Stomach smooth muscle (tissue), 2 donors: ENCODE results near the gene ABL1.

Source experiments
- H3K27ac ChIP-seq: one replicate; pipeline ENCODE4 v1.7.0; 2013; ENCODE audit warnings: mild to moderate bottlenecking, low read length, inconsistent platforms
- H3K27me3 ChIP-seq, 2 donors: one replicate each; pipeline ENCODE4 v1.7.0; 2013; ENCODE audit warnings: low read length in 2 of 2; ENCODE audit not compliant: insufficient read depth in 2 of 2, control insufficient read depth in 1 of 2
- H3K36me3 ChIP-seq, 2 donors: one replicate each; pipeline ENCODE4 v1.7.0; 2013; ENCODE audit warnings: low read length in 2 of 2; ENCODE audit not compliant: control insufficient read depth in 2 of 2, insufficient read depth in 2 of 2
- H3K4me1 ChIP-seq: one replicate; pipeline ENCODE4 v1.7.0; 2013; ENCODE audit warnings: low read length; ENCODE audit not compliant: control insufficient read depth, insufficient read depth
- H3K4me3 ChIP-seq, 2 donors: one replicate each; pipeline ENCODE4 v1.7.0; 2013; ENCODE audit warnings: low read length in 2 of 2
- H3K9ac ChIP-seq, 2 donors: one replicate each; pipeline ENCODE4 v1.7.0; 2013; ENCODE audit warnings: low read length in 2 of 2, mild to moderate bottlenecking in 1 of 2
- H3K9me3 ChIP-seq, 2 donors: one replicate each; pipeline ENCODE4 v1.7.0; 2013; ENCODE audit warnings: low read length in 2 of 2; ENCODE audit not compliant: control insufficient read depth in 2 of 2
- donor health status: healthy.
- donor health status: Pancreatic carcinoma.

Gene ABL1

DNA sequence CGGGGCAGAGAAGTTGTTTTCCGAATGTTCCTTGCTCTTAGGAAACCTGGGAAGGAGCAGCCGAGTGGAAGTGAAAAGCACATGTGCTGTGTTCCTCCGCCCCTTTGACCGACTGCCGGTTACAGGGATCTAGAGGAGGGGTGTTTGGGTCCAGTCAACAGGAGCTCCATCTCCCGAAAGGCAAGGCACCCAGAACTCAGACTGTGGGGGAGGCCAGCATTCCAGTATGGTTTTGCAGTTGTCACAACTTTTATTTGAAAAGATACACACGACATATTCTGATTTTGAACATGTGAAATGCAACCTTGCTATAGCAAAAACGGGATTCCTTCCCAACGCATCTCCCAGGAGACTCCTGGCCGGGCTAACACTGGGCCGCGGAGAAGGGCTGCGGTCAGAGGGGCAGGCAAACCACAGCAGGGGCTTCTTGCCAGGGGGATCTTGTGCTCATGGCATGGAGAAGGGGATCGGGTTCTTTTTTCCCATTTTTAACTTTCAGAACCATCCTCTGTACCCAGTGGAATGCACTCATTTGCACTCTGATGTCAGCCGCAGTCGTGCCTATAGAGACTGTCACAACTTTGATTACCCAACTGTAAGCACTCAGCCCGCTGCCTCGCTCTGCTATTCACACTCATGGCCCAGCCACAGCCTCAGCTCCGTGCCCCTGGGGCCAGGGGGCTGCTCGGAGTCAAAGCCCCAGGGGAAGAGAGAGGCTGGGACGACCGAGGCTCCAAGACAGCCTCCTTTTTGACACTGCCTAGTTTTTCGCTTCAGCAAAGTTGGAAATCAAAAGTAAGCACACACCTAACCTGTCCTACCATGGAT, 57.6 kb downstream of the ABL1 start:
- Histone ChIP-seq H3K4me1 (peaks cover 25% of the 10 kb centered on the region), H3K27me3 (peaks cover 0 to 2% of the 10 kb centered on the region in 2 donors), H3K36me3 (peaks cover 45 to 46% of the 10 kb centered on the region in 2 donors), H3K27ac (no peak overlapping the region), H3K9ac (no peak overlapping the region), H3K4me3 (no peak overlapping the region), H3K9me3 (no peaks in the 10 kb centered on the region)

GRCh38 chr9:130893341-130894101, 58.5 kb downstream of the ABL1 start:
- peaks cover 20% of the 10 kb centered on the region for H3K4me1 ChIP-seq
- no peak overlapping the region for H3K27ac ChIP-seq
- peaks cover 0 to 4% of the 10 kb centered on the region in 2 donors for H3K27me3 ChIP-seq
- no peaks in the 10 kb centered on the region for H3K9me3 ChIP-seq
- no peak overlapping the region for H3K9ac ChIP-seq
- peaks cover 37 to 38% of the 10 kb centered on the region in 2 donors for H3K36me3 ChIP-seq
- H3K4me3 ChIP-seq, result no peak overlapping the region

DNA sequence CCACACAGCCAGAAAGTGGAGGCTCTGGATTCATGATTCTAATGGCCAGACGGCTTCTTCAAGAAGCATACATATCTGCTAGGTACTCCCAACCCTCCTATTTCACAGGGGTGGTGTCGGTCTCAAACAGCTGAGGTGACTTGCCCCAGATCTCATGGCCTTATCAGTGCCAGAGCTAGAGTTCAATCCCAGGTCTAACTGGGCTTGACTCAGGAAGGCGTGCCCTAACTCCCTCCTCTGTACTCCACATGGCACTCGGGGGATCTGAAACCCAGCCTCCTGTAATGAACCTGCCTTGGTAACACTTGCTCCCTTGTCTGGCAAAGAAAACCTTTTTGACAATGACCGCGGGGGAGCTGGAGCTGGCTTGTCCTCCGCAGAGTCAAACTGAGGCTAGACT, 59.5 kb downstream of the ABL1 start:
- Histone ChIP-seq H3K4me3 (no peak overlapping the region), H3K27me3 (peaks cover 0 to 6% of the 10 kb centered on the region in 2 donors), H3K4me1 (peaks cover 20% of the 10 kb centered on the region), H3K27ac (no peak overlapping the region), H3K9me3 (no peaks in the 10 kb centered on the region), H3K36me3 (peaks cover 35 to 37% of the 10 kb centered on the region in 2 donors), H3K9ac (no peak overlapping the region)

DNA sequence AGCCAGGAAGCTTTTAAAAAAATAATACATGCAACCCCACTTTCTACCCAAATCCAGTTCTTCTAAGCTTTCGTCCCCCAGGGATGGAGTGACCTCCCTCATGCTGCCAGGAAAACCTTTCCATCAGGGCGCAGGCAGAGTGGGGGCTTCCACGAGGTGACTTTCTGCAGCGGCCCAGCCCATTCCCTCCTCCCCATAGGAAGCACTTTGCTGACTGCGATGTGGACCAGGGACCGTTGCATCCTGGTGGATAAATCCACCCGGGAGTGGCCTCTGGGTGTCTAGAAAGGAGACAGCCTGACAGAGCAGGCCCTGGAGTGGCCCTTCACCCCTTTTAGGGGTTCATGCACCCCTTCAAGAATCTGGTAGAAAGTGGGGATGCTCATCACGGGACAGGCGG, 60.0 kb downstream of the ABL1 start:
- H3K9ac ChIP-seq, result no peak overlapping the region
- H3K36me3 ChIP-seq, result peaks cover 32 to 33% of the 10 kb centered on the region in 2 donors
- peaks cover 20% of the 10 kb centered on the region for H3K4me1 ChIP-seq
- H3K4me3 ChIP-seq, result no peak overlapping the region
- no peak overlapping the region for H3K27ac ChIP-seq
- peaks cover 2 to 10% of the 10 kb centered on the region in 2 donors for H3K27me3 ChIP-seq
- no peaks in the 10 kb centered on the region for H3K9me3 ChIP-seq

DNA sequence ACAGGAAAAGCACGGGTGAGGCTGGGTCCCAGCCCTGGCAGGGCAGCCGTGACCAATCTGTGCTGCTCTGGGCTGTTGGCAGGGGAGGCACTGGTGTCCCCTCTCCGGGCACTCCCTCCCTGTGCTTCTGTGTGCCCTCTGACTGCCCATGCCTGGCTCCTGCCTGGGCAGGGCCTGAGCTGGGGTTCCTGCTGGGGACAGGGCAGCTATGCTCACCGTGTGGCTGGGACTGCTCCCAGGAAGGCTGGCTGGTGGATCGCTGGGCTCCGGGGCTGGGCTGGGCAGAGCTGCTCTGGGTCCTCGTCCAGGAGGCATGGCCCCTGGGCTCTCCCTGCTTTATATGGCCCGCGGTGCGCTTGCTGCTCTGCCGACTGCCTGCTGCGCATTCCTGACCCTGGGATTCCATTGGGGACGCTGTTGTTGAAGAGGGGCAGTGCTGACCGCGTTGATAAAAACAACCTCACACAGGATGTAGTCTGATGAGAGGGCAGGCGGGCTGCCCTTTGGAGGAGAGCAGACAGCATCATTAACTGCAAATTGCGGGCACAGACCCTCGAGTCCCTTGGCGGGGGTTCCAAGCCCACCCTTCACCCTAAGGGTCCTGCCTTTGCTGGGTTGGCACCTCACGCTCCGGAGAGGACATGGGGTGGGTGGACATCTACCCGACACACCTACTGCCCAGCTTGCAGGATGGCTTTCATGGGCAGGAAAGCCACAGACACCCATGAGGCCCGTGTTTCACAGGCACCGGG, 60.6 kb downstream of the ABL1 start:
- no peak overlapping the region for H3K4me3 ChIP-seq
- H3K9me3 ChIP-seq, result no peaks in the 10 kb centered on the region
- no peak overlapping the region for H3K27ac ChIP-seq
- H3K36me3 ChIP-seq, result peaks cover 27% of the 10 kb centered on the region in 2 donors
- H3K4me1 ChIP-seq, result peaks cover 20% of the 10 kb centered on the region
- H3K27me3 ChIP-seq, result peaks cover 6 to 15% of the 10 kb centered on the region in 2 donors
- no peak overlapping the region for H3K9ac ChIP-seq

DNA sequence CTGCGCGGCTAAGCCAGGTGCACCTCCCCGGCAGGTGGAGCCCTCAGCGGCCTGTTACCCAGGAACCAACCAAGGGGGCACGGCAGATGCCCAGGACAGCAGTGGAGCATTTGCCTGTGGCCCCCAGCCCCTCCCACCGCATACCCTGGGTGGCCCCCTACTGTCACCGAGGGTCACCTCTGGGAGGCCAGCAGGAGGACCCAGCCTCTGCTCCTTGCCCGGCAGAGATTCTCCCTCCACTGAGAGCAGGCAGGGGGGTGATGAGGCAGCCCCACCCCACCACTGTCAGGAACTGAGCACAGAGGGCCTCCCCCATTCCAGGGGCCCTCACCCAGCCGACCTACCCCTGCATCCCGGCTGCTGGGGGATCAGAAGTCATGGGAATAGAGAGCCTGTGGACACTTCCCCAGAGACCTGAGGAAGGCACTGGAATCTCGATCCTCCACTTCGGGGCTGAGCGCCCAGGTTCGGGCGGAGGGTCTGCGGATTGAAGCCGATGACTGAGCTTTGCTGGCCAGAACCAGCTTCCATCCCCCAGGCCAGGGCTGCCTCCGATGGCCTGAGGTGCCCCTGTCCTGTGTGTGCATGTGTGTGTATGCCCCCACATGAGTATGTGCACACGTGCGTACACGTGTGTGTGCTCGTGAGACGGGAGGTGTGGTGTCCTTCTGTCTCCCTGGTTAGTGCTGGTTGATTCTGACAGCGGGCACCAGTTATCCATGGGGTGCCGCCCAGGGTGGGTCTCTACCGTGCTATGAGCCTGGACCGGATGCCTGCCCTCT, 61.4 kb downstream of the ABL1 start, which contains the start of gene QRFP:
Gene QRFP (minus strand): TSS at position 580 of the 782 bp plus-strand sequence. CDS start 2,974 bp downstream, outside the sequence.
- Histone ChIP-seq H3K9ac (no peak within 1 kb of the TSS), H3K27me3 (peaks cover 6 to 18% of the 10 kb centered on the region in 2 donors), H3K4me1 (peaks cover 20% of the 10 kb centered on the region), H3K36me3 (peaks cover 22 to 23% of the 10 kb centered on the region in 2 donors), H3K4me3 (no peak within 1 kb of the TSS), H3K9me3 (no peaks in the 10 kb centered on the region), H3K27ac (no peak within 1 kb of the TSS)

DNA sequence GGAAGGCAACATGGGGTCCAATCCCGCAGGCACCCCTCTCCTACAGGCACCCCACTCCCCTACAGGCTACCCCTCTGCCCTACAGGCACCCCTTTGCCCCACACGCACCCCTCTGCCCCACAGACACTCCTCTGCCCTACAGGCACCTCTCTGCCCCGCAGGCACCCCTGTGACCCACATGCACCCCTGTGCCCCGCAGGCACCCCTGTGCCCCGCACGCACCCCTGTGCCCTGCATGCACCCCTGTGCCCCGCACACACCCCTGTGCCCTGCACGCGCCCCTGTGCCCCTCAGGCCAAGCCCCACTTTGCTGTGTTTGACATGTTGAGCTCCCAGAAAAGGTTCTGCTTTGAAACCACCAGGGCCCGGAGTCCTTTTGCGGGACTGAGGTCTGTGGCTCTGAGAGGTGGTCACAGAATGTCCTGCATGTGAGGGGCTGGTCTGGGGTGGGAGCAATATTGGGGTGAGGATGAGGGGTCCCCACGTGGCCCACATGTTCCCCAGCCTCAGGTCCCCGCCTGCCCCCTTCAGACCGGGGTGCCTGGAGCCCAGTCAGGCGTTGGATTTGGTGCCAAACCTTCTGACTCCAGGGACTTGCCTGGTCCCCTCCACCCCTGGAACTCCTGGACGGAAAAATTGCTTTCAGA, 62.2 kb downstream of the ABL1 start:
- no peak overlapping the region for H3K27ac ChIP-seq
- peaks cover 11 to 20% of the 10 kb centered on the region in 2 donors for H3K27me3 ChIP-seq
- no peak overlapping the region for H3K9ac ChIP-seq
- peaks cover 16% of the 10 kb centered on the region in 2 donors for H3K36me3 ChIP-seq
- H3K9me3 ChIP-seq, result no peaks in the 10 kb centered on the region
- peaks cover 20% of the 10 kb centered on the region for H3K4me1 ChIP-seq
- no peak overlapping the region for H3K4me3 ChIP-seq

- Histone ChIP-seq H3K4me3 (no peak overlapping the region), H3K27me3 (peaks cover 12 to 22% of the 10 kb centered on the region in 2 donors), H3K4me1 (peaks cover 20% of the 10 kb centered on the region), H3K9ac (no peak overlapping the region), H3K27ac (no peak overlapping the region), H3K36me3 (peaks cover 9 to 10% of the 10 kb centered on the region in 2 donors), H3K9me3 (no peaks in the 10 kb centered on the region)
These were observed 62.9 kb downstream of the ABL1 start for GRCh38 chr9:130897848-130898551.

- H3K27ac ChIP-seq, result no peak overlapping the region
- H3K9me3 ChIP-seq, result no peaks in the 10 kb centered on the region
- H3K27me3 ChIP-seq, result peaks cover 12 to 22% of the 10 kb centered on the region in 2 donors
- peaks cover 4 to 5% of the 10 kb centered on the region in 2 donors for H3K36me3 ChIP-seq
- no peak overlapping the region for H3K4me3 ChIP-seq
- H3K9ac ChIP-seq, result no peak overlapping the region
- H3K4me1 ChIP-seq, result peaks cover 20% of the 10 kb centered on the region
These were observed 63.4 kb downstream of the ABL1 start for GRCh38 chr9:130898552-130898852.
